Gastrocnemius medialis (tissue), 4 donors: ENCODE data around the gene SPCS2.

ENCODE experiments used
- POLR2A ChIP-seq, 2 donors: fragments of 450-650 bp; IDR thresholded peaks; one replicate each; pipeline ENCODE4 v1.6.1; 2017; ENCODE audit warnings: antibody characterized with exemption in 2 of 2, mild to moderate bottlenecking in 2 of 2, moderate library complexity in 2 of 2
- TF ChIP-seq, protein P1 (sequence below), 5 experiments: fragments of 450-650 bp in 3 of 5; fragments of 200-600 bp in 2 of 5; sonication (generic) in 2 of 5; IDR thresholded peaks in 4 of 5; conservative IDR thresholded peaks in 1 of 5; 1 replicate in 4 of 5; 2 replicates in 1 of 5; pipeline ENCODE4 v1.5.1; 2016 to 2019; ENCODE audit warnings: antibody characterized with exemption in 5 of 5, mild to moderate bottlenecking in 3 of 5, moderate library complexity in 3 of 5

DNA sequence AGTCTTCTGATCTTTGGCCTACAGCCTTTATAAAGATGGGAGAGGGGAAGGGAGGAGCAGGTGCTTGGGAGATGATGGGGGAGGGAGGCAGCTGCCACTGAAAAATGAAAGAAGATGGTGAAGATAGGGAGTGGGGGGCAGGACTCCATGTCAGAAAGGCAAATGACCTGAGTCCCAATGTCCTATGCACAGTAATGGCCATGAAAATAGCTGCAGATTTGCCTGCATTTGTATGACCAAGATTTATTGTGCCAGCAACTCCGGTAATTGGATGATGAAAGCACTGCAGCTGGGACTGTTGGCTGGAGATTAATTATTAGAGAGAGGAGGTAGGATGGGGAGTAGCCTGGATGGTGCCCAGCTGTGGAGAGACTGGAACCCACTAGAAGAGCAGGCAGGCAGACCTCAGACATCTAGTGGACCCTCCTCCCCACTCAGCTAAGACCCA is 75.7 kb downstream of the SPCS2 start:
- TF ChIP-seq, protein P1, sequence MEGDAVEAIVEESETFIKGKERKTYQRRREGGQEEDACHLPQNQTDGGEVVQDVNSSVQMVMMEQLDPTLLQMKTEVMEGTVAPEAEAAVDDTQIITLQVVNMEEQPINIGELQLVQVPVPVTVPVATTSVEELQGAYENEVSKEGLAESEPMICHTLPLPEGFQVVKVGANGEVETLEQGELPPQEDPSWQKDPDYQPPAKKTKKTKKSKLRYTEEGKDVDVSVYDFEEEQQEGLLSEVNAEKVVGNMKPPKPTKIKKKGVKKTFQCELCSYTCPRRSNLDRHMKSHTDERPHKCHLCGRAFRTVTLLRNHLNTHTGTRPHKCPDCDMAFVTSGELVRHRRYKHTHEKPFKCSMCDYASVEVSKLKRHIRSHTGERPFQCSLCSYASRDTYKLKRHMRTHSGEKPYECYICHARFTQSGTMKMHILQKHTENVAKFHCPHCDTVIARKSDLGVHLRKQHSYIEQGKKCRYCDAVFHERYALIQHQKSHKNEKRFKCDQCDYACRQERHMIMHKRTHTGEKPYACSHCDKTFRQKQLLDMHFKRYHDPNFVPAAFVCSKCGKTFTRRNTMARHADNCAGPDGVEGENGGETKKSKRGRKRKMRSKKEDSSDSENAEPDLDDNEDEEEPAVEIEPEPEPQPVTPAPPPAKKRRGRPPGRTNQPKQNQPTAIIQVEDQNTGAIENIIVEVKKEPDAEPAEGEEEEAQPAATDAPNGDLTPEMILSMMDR (IDR thresholded peaks at IDR 0.05 in 4 of 5, conservative IDR thresholded peaks at IDR 0.05 in 1 of 5), result no peak
- no peak for TF ChIP-seq POLR2A (IDR thresholded peaks at IDR 0.05)
